HFF-Myc (cell line): ENCODE measurements around the gene PLEKHH3.

Experiments
- DNase-seq: peaks from one replicate; pipeline ENCODE4 v3.0.0-alpha.2; 2011; ENCODE audit warnings: low read depth; ENCODE audit errors: extremely low read depth
- H3K4me3 ChIP-seq: replicated peaks from 2 replicates; pipeline ENCODE4 v1.5.1; 2011; ENCODE audit warnings: low read depth, mild to moderate bottlenecking, control low read depth, low read length
- CTCF ChIP-seq: IDR thresholded peaks from 2 replicates; pipeline ENCODE4 v1.5.1; 2012; ENCODE audit warnings: mild to moderate bottlenecking, low read depth, low read length, control low read depth; ENCODE audit errors: missing control alignments

Gene PLEKHH3

GRCh38 chr17:42676424-42677011 is at the start of gene PLEKHH3:
Gene PLEKHH3, minus strand, starts transcription at chr17:42676994. Its CDS starts 431 bp downstream, at chr17:42676563.
- peak within 1 kb of the TSS; percentile 63 for H3K4me3 ChIP-seq
- TF ChIP-seq CTCF, result no peak
- no peak for DNase-seq

GRCh38 chr17:42725143-42725542 is 48.3 kb upstream of the PLEKHH3 start:
- no peak overlapping the region for H3K4me3 ChIP-seq
- no peak for DNase-seq
- TF ChIP-seq CTCF, result no peak

- no peak for DNase-seq
- no peak overlapping the region for H3K4me3 ChIP-seq
- TF ChIP-seq CTCF, result no peak
Measured at GRCh38 chr17:42723636-42724035, 46.8 kb upstream of the PLEKHH3 start.

GRCh38 chr17:42720996-42721583 is 44.3 kb upstream of the PLEKHH3 start:
- H3K4me3 ChIP-seq, result no peak overlapping the region
- TF ChIP-seq CTCF, result peak; percentile 57
- no peak for DNase-seq

- DNase-seq, result no peak
- no peak for TF ChIP-seq CTCF
- no peak overlapping the region for H3K4me3 ChIP-seq
Measured at GRCh38 chr17:42709561-42709960, 32.8 kb upstream of the PLEKHH3 start.

GRCh38 chr17:42708588-42708987 is 31.8 kb upstream of the PLEKHH3 start:
- no peak for TF ChIP-seq CTCF
- DNase-seq, result no peak
- no peak overlapping the region for H3K4me3 ChIP-seq
